HFF-Myc (cell line): ENCODE results near the gene TTPAL.

Source experiments
- DNase-seq: peaks from one replicate; pipeline ENCODE4 v3.0.0-alpha.2; 2011; ENCODE audit warnings: low read depth; ENCODE audit errors: extremely low read depth
- H3K4me3 ChIP-seq: replicated peaks from 2 replicates; pipeline ENCODE4 v1.5.1; 2011; ENCODE audit warnings: low read depth, mild to moderate bottlenecking, control low read depth, low read length
- TF ChIP-seq, protein P1 (sequence below): IDR thresholded peaks from 2 replicates; pipeline ENCODE4 v1.5.1; 2012; ENCODE audit warnings: mild to moderate bottlenecking, low read depth, low read length, control low read depth; ENCODE audit errors: missing control alignments

TTPAL gene

DNA sequence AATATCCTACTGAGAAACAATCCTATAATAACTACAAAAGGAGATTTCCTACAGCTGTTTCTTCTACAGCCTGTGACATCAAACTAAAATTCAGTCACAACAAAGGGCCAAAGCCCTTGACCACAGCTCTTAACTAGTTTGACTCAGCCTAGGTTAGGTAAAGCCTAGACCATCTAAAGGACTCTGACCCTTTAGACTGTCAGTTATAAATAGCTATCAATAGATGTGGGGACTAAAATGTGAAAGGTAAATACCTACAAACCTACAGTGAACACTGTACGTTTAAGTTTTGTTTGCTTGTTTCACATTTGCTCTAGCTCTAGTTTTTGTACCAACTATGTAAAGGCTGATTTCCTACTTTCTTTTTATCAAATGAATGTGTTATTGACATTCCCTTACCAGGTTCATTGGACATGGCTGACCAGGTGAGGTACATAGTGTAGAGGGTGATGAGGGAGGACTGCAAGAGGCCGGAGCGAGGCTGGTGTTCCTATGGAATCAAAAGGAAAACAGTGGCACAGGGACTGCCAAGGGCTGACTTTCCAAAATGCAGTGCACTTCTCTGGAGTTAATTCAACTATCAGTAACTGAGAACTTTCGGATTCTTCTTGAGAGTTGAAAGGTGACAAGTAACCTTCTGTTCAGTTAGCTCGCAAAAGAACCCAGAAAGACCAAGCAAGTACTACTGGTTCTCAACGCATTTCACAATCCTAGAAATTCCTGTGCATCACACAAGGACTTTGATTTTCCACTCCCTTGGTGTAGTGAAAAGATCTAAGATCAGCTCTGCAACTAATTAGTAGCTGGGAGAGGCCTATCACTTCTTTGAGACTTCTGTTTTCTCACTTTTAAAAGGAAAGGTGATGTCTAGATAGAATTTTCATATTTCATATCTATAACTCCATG is 29.0 kb downstream of the TTPAL start:
- TF ChIP-seq, protein P1, sequence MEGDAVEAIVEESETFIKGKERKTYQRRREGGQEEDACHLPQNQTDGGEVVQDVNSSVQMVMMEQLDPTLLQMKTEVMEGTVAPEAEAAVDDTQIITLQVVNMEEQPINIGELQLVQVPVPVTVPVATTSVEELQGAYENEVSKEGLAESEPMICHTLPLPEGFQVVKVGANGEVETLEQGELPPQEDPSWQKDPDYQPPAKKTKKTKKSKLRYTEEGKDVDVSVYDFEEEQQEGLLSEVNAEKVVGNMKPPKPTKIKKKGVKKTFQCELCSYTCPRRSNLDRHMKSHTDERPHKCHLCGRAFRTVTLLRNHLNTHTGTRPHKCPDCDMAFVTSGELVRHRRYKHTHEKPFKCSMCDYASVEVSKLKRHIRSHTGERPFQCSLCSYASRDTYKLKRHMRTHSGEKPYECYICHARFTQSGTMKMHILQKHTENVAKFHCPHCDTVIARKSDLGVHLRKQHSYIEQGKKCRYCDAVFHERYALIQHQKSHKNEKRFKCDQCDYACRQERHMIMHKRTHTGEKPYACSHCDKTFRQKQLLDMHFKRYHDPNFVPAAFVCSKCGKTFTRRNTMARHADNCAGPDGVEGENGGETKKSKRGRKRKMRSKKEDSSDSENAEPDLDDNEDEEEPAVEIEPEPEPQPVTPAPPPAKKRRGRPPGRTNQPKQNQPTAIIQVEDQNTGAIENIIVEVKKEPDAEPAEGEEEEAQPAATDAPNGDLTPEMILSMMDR: no peak
- no peak overlapping the region for H3K4me3 ChIP-seq
- DNase-seq: no peak

GRCh38 chr20:44509762-44510161 is 34.1 kb downstream of the TTPAL start:
- no peak overlapping the region for H3K4me3 ChIP-seq
- no peak for DNase-seq
- TF ChIP-seq, protein P1: no peak

DNA sequence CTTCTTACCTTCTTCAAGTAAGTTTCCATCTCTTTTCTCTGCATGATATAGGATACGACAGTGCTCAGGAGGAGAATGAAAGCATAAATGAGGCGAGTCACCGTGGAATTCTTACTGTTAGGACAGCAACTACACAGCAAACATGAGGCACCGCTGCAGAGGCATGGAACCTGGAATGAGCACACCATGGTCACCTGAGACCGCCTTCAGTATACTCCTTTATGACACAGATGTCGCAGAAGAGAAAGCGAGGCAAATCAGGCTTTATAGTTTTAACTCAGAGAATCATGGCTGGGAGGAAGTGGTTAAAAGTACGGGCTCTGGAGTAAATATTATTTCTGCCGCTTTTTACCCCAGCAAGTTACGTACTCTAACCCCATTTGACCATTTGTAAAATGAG is 38.2 kb downstream of the TTPAL start:
- TF ChIP-seq, protein P1: no peak
- DNase-seq: no peak

DNA sequence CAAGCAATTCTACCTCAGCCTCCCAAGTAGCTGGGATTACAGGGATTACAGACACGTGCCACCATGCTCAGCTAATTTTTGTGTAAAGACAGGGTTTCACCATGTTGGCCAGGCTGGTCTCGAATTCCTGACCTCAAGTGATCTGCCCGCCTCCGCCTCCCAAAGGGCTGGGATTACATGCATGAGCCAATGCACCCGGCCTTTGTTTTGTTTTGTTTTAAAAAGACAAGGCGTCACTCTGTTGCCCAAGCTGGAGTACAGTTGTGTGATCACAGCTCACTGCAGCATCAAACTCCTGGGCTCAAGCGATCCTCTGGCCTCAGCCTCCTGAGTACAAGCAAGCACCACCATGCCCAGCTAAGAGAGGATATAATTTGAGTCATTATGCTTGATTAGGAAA is 40.8 kb downstream of the TTPAL start:
- TF ChIP-seq, protein P1: no peak
- DNase-seq: no peak
- no peak overlapping the region for H3K4me3 ChIP-seq

More for the DNA sequence above, 38.2 kb downstream of the TTPAL start:
- no peak overlapping the region for H3K4me3 ChIP-seq

DNA sequence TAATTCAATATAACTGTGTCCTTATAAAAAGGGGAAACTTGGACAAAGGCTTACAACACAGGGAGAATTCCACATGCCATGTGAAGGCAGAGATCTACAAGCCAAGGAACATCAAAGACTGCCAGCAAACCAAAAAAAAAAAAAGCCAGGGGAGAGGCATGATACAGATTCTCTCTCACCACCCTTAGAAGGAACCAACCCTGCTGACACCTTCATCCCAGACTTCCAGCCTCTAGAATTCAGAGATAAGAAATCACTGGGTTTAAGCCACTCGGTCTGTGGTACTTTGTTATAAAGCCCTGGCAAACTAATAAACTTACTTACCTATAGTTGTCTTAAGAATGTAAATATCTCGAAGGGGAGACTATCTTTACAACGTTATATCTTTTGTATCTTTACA is 41.8 kb downstream of the TTPAL start:
- H3K4me3 ChIP-seq: no peak overlapping the region
- TF ChIP-seq, protein P1: no peak
- DNase-seq: no peak

- DNase-seq: no peak
- TF ChIP-seq, protein P1: no peak
- no peak overlapping the region for H3K4me3 ChIP-seq
Observed at GRCh38 chr20:44518248-44518647, 42.6 kb downstream of the TTPAL start.

GRCh38 chr20:44520881-44521280 is 45.2 kb downstream of the TTPAL start:
- DNase-seq: no peak
- peak overlapping the region; percentile 97 for H3K4me3 ChIP-seq
- TF ChIP-seq, protein P1: no peak
